Stomach (tissue), 4 donors: ENCODE results near the gene BCL2A1.

Experiments
- EP300 ChIP-seq: sonication (generic); formaldehyde crosslinking; IDR thresholded peaks from one replicate; pipeline ENCODE4 v1.6.1; 2017; ENCODE audit warnings: antibody characterized with exemption
- POLR2A ChIP-seq, 4 donors: fragments of 450-650 bp; IDR thresholded peaks; one replicate each; pipeline ENCODE4 v1.6.1; 2016; ENCODE audit warnings: antibody characterized with exemption in 4 of 4, control low read depth in 2 of 4, mild to moderate bottlenecking in 1 of 4, moderate library complexity in 1 of 4

GRCh38 chr15:80011596-80011995, 40.6 kb upstream of the BCL2A1 start:
- no peak for TF ChIP-seq EP300
- no peak for TF ChIP-seq POLR2A (IDR thresholded peaks at IDR 0.05)
